NCI-H510A treated with DMSO at 0.1 percent for 48 hours (cell line): ENCODE data around the gene ZNF786.
A peak's percentile ranks its signal among the peaks of the same experiment; 100 is the strongest.

Experiments used
- DNase-seq: peaks from one replicate; lab custom pipeline; 2025; lab: John Stamatoyannopoulos, UW

Gene ZNF786

GRCh38 chr7:149028346-149029109 is 62.0 kb downstream of the ZNF786 start, which contains the start of gene PDIA4:
PDIA4 (minus strand) TSS chr7:149028505; CDS start chr7:149028408, 97 bp downstream.
- peak; percentile 87 for DNase-seq

- no peak for DNase-seq
Measured at GRCh38 chr7:149027611-149028345, 62.7 kb downstream of the ZNF786 start.

- no peak for DNase-seq
Measured at GRCh38 chr7:149027055-149027454, 63.5 kb downstream of the ZNF786 start.

- DNase-seq: no peak
Measured at GRCh38 chr7:149023662-149024061, 66.9 kb downstream of the ZNF786 start.

- DNase-seq: no peak
Measured at GRCh38 chr7:149022756-149023360, 67.7 kb downstream of the ZNF786 start.

- DNase-seq: no peak
Measured at GRCh38 chr7:149021725-149022062, 68.8 kb downstream of the ZNF786 start.

GRCh38 chr7:149020483-149020882 is 70.0 kb downstream of the ZNF786 start:
- no peak for DNase-seq
